Right lobe of liver (tissue), 6 donors: ENCODE measurements around the gene CCDC68. TPM values are rescaled to one million over a fixed set of nuclear protein-coding genes. Genes with fewer than 3 reads are reported as not detected.
"Not testable (repeated sequence)": the region's sequence is repeated elsewhere in the genome, so short reads cannot be mapped to it uniquely, and the experiment has no call there.

ENCODE experiments used
- ATAC-seq, 4 donors: fragments of 200-7000 bp; cut with Tn5 transposase; one replicate each; pipeline ENCODE4 v1.9.1; 2020; ENCODE audit warnings: mild to moderate bottlenecking in 4 of 4, moderate library complexity in 4 of 4
- DNase-seq, 3 donors: peaks; one replicate each; pipeline ENCODE4 v3.0.0-alpha.2; 2020
- H3K27ac ChIP-seq, 3 donors: fragments of 200-600 bp; one replicate each; pipeline ENCODE4 v1.8.0; 2022
- H3K27me3 ChIP-seq, 2 donors: fragments of 200-600 bp; one replicate each; pipeline ENCODE4 v1.8.0; 2022
- H3K36me3 ChIP-seq, 4 donors: fragments of 200-600 bp; sonication (generic) in 1 of 4; one replicate each; pipeline versions ENCODE4 v1.5.1 to v1.8.0; 2017 to 2022; ENCODE audit warnings: control low read depth in 1 of 4
- H3K4me1 ChIP-seq, 4 donors: fragments of 200-600 bp; sonication (generic) in 1 of 4; one replicate each; pipeline versions ENCODE4 v1.5.1 to v1.8.0; 2017 to 2022; ENCODE audit warnings: control low read depth in 1 of 4
- H3K4me3 ChIP-seq, 3 donors: fragments of 200-600 bp; one replicate each; pipeline ENCODE4 v1.8.0; 2022
- H3K9me3 ChIP-seq, 4 donors: fragments of 200-600 bp; sonication (generic) in 1 of 4; one replicate each; pipeline versions ENCODE4 v1.5.1 to v1.8.0; 2017 to 2022; ENCODE audit warnings: control low read depth in 1 of 4
- POLR2A ChIP-seq: fragments of 450-650 bp; IDR thresholded peaks from one replicate; pipeline ENCODE4 v1.6.1; 2017; ENCODE audit warnings: antibody characterized with exemption, mild to moderate bottlenecking
- WGBS: methylation state at CpG from one replicate; pipeline ENCODE4 v1.1.6; 2018; ENCODE audit warnings: low coverage, low lambda C conversion rate; ENCODE audit not compliant: insufficient coverage; ENCODE audit errors: missing lambda C conversion rate; 5-methylcytosine and 5-hydroxymethylcytosine counted together
- intact Hi-C, 2 donors: fragments of 100-400 bp; cut with DNase I; formaldehyde crosslinking; loops; one replicate each; pipeline versions ENCODE4 v1.11.2 to v1.14.1; 2022
- total RNA-seq, 6 experiments: library from RNA; depleted of rRNA in 2 of 6; stranded (reverse); fragments of >200 nt in 2 of 6; fragmentation: NEBNext Ultra II Directional in 3 of 6; extraction: Animal tissue kit (Norgen Biotek cat#: 25700) in 3 of 6; gene quantifications; one replicate each; pipeline versions ENCODE4 v1.1.0 to v1.2.4, GENCODE V29; 2016 to 2023
- TF ChIP-seq, protein P1 (sequence below), 4 donors: fragments of 200-600 bp in 3 of 4; fragments of 450-650 bp in 1 of 4; IDR thresholded peaks; one replicate each; pipeline versions ENCODE4 v1.5.1 to v1.8.0; 2016 to 2022; ENCODE audit warnings: antibody characterized with exemption in 4 of 4, mild to moderate bottlenecking in 2 of 4
- donor health status: DM: no; HTN: yes; CAD: no.
- donor health status: DM: no; HTN: no; CAD: no.
- donor health status: DM: no; HTN: no; CAD: no.
- donor health status: DM: no; HTN: yes; CAD: no.
- donor health status: DM: no; HTN: yes; CAD: no.

The CCDC68 gene
- total RNA-seq, 6 experiments from 2014 or later: 3.1 to 17.3 (median 9.3) TPM

DNA sequence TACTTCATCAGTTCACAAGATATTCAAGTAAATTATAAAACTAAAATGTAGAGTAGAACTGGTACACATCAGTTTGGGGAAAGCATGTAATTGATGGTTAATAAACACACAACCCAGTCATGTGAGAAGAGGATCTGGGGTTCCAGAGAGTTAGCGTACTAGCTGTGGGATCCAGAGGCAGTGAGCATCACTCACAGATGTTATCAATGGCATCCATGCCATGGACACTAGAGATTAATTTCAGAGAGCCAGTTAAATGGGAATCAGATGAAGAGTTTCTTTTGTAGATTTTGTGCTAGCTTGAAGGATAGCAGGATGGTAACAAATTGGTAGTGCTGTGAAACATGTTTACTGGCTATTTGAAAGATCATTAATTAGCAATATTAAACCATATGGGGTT lies 21.8 kb upstream of the CCDC68 start:
- Histone ChIP-seq H3K27me3 (no peaks in the 10 kb centered on the region), H3K4me1 (no peaks in the 10 kb centered on the region), H3K36me3 (no peaks in the 10 kb centered on the region), H3K4me3 (no peak overlapping the region), H3K27ac (no peak overlapping the region), H3K9me3 (no peaks in the 10 kb centered on the region)
- intact Hi-C loops: loop anchor here (10.0 kb wide), 2 partner anchors 296 to 306 kb away; no protein-coding TSS in a partner anchor
- DNase-seq (no peak), ATAC-seq (no peak)
- TF ChIP-seq POLR2A: no peak
- TF ChIP-seq, protein P1, sequence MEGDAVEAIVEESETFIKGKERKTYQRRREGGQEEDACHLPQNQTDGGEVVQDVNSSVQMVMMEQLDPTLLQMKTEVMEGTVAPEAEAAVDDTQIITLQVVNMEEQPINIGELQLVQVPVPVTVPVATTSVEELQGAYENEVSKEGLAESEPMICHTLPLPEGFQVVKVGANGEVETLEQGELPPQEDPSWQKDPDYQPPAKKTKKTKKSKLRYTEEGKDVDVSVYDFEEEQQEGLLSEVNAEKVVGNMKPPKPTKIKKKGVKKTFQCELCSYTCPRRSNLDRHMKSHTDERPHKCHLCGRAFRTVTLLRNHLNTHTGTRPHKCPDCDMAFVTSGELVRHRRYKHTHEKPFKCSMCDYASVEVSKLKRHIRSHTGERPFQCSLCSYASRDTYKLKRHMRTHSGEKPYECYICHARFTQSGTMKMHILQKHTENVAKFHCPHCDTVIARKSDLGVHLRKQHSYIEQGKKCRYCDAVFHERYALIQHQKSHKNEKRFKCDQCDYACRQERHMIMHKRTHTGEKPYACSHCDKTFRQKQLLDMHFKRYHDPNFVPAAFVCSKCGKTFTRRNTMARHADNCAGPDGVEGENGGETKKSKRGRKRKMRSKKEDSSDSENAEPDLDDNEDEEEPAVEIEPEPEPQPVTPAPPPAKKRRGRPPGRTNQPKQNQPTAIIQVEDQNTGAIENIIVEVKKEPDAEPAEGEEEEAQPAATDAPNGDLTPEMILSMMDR (IDR thresholded peaks at IDR 0.05): no peak
- WGBS: 75% methylated on average over 1 of the region's 1 CpG

DNA sequence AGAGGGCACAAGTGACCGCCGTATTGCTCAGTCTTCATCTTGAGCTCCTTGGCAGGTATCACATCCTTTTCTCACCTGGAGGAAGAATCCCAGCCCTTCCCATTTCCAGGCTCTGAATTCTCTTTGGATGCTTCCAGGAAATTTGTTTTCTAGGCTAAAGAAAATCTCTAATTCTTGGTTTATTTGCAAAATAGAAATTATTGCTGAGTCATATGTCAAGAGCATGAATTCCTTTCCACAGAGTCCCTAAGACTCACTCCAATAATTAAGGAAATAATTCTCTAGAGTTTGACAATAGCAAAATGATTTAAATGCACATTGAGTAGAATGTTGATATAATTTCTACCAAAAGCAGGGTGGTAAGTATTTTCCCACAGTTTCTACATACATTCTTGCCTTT lies 16.3 kb upstream of the CCDC68 start:
- H3K36me3 ChIP-seq: no peaks in the 10 kb centered on the region
- H3K9me3 ChIP-seq: no peaks in the 10 kb centered on the region
- intact Hi-C loops: no loop called here
- no peak for TF ChIP-seq POLR2A
- TF ChIP-seq, protein P1 (IDR thresholded peaks at IDR 0.05): no peak
- H3K4me3 ChIP-seq: no peak overlapping the region
- no peak overlapping the region for H3K27ac ChIP-seq
- no peaks in the 10 kb centered on the region for H3K27me3 ChIP-seq
- no peaks in the 10 kb centered on the region for H3K4me1 ChIP-seq
- 100% methylated on average over 2 of the region's 2 CpGs for WGBS
- DNase-seq: no peak
- ATAC-seq: no peak

DNA sequence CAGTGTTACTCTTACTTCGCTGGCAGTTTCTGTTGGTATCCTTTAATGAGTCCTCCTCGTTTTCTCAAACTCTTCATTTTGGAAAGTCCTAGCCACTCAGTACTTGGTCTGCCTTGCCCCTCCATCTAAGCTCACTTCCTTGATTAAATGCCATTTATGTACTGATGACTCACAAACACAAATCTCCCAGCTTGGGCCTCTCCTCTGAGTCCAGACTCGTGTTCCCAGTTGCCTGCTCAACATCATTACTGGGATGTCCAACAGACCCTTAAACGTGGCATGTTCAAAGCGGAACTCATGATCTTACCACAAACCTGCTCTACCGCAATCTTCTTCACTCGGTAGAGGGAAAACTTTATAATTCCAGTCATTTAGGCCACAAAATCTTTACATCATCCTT lies 13.8 kb upstream of the CCDC68 start:
- Histone ChIP-seq H3K4me1 (no peaks in the 10 kb centered on the region), H3K27ac (no peak overlapping the region), H3K4me3 (no peak overlapping the region), H3K9me3 (no peaks in the 10 kb centered on the region), H3K36me3 (no peaks in the 10 kb centered on the region), H3K27me3 (no peaks in the 10 kb centered on the region)
- ATAC-seq (no peak), DNase-seq (no peak)
- intact Hi-C loops: no loop called here
- TF ChIP-seq, protein P1 (IDR thresholded peaks at IDR 0.05): no peak
- TF ChIP-seq POLR2A: no peak
- WGBS: 82% methylated on average over 7 of the region's 7 CpGs

DNA sequence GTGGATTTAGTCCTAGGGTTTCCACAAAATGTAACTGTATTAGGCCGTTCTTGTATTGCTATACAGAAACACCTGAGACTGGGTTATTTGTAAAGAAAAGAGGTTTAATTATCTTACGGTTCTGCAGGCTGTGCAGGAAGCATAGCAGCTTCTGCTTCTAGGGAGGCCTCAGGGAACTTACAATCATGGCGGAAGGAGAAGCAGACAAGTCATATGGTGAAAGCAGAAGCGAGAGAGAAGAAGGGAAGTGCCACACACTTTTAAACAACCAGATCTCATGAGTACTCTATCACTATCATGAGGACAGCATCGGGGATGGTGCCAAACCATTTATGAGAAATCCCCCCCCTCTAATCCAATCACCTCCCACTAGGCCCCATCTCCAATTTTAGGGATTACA lies 9.5 kb upstream of the CCDC68 start:
- Histone ChIP-seq H3K4me3 (no peak overlapping the region), H3K27me3 (no peaks in the 10 kb centered on the region), H3K9me3 (no peaks in the 10 kb centered on the region), H3K27ac (no peak overlapping the region), H3K4me1 (no peaks in the 10 kb centered on the region), H3K36me3 (no peaks in the 10 kb centered on the region)
- intact Hi-C loops: no loop called here
- DNase-seq (no peak), ATAC-seq (no peak)
- 65% methylated on average over 4 of the region's 5 CpGs for whole genome bisulfite sequencing
- TF ChIP-seq POLR2A: no peak
- TF ChIP-seq, protein P1 (IDR thresholded peaks at IDR 0.05): no peak

DNA sequence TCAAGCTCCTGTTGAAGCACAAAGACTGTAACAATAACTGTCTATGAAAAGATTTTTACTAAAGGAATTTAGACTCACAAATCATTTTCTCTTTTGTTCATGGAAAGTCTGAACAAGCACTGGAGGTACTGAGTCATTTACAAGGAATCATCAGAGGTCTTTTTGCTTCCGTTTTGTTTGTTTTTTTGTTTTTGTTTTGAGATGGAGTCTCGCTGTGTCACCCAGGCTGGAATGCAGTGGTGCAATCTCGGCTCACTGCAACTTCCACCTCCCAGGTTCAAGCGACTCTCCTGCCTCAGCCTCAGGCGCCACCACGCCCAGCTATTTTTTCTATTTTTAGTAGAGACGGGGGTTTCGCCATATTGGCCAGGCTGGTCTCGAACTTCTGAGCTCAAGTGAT lies 9.0 kb upstream of the CCDC68 start:
- 89% methylated on average over 9 of the region's 9 CpGs for WGBS
- H3K4me1 ChIP-seq, H3K27me3 ChIP-seq, H3K4me3 ChIP-seq, intact Hi-C loops, H3K9me3 ChIP-seq, H3K36me3 ChIP-seq, H3K27ac ChIP-seq, DNase-seq, ATAC-seq: not testable (repeated sequence)
